Breast epithelium (tissue), 4 donors: Measurements from ENCODE around the gene RPLP1. TPM values are rescaled to one million over a fixed set of nuclear protein-coding genes. Genes with fewer than 3 reads are reported as not detected.
A peak's percentile ranks its signal among the peaks of the same experiment; 100 is the strongest.
"Not testable (repeated sequence)": the region's sequence is repeated elsewhere in the genome, so short reads cannot be mapped to it uniquely, and the experiment has no call there.

Source experiments
- DNase-seq, 2 donors: peaks; one replicate each; pipeline ENCODE4 v3.0.0-alpha.2; 2019; ENCODE audit warnings: low spot score in 2 of 2
- H3K27ac ChIP-seq, 2 donors: fragments of 200-600 bp; sonication (generic) in 1 of 2; one replicate each; pipeline ENCODE4 v1.5.1; 2016 to 2019; ENCODE audit warnings: mild to moderate bottlenecking in 1 of 2
- H3K27me3 ChIP-seq, 2 donors: fragments of 200-600 bp; sonication (generic) in 1 of 2; one replicate each; pipeline versions ENCODE4 v1.5.1 to v1.6.0; 2017 to 2019; ENCODE audit warnings: control low read depth in 1 of 2, mild to moderate bottlenecking in 1 of 2
- H3K36me3 ChIP-seq: fragments of 200-600 bp; one replicate; pipeline ENCODE4 v1.5.1; 2019
- H3K4me1 ChIP-seq, 2 donors: fragments of 200-600 bp; sonication (generic); one replicate each; pipeline ENCODE4 v1.5.1; 2016 to 2019; ENCODE audit warnings: control low read depth in 1 of 2
- H3K4me3 ChIP-seq, 3 donors: fragments of 200-600 bp; sonication (generic); 1 replicate in 2 of 3; 2 replicates in 1 of 3; pipeline ENCODE4 v1.5.1; 2016 to 2019; ENCODE audit warnings: mild to moderate bottlenecking in 3 of 3, moderate library complexity in 2 of 3
- H3K9me3 ChIP-seq, 2 donors: fragments of 200-600 bp; sonication (generic) in 1 of 2; one replicate each; pipeline ENCODE4 v1.5.1; 2016 to 2019; ENCODE audit warnings: control low read depth in 1 of 2
- CTCF ChIP-seq, 3 donors: fragments of 450-650 bp; IDR thresholded peaks; one replicate each; pipeline ENCODE4 v1.5.1; 2016 to 2017; ENCODE audit warnings: antibody characterized with exemption in 3 of 3, mild to moderate bottlenecking in 3 of 3, moderate library complexity in 3 of 3
- POLR2A ChIP-seq: fragments of 450-650 bp; IDR thresholded peaks from one replicate; pipeline ENCODE4 v1.6.1; 2016; ENCODE audit warnings: antibody characterized with exemption, mild to moderate bottlenecking, moderate library complexity
- POLR2AphosphoS5 ChIP-seq, 3 donors: sonication (generic); formaldehyde crosslinking; IDR thresholded peaks; one replicate each; pipeline ENCODE4 v1.6.1; 2017; ENCODE audit warnings: antibody characterized with exemption in 3 of 3
- intact Hi-C: fragments of 100-400 bp; cut with DNase I; formaldehyde crosslinking; loops from one replicate; pipeline ENCODE4 v1.15.1; 2023; ENCODE audit warnings: low total_unique reads
- total RNA-seq, 3 donors: library from RNA; depleted of rRNA; stranded (reverse); fragments of >200 nt; gene quantifications; one replicate each; pipeline ENCODE4 v1.1.0, GENCODE V29; 2016

RPLP1 gene
- total RNA-seq, 3 donors from 2014 or later: 624 to 881 (median 805) TPM

- H3K27ac ChIP-seq: no peak overlapping the region
- no peak overlapping the region for H3K4me3 ChIP-seq
- TF ChIP-seq POLR2A: no peak
- TF ChIP-seq POLR2AphosphoS5 (IDR thresholded peaks at IDR 0.05): no peak
- TF ChIP-seq CTCF (IDR thresholded peaks at IDR 0.05): no peak
- no peaks in the 10 kb centered on the region for H3K36me3 ChIP-seq
- no peak for DNase-seq
- no peaks in the 10 kb centered on the region for H3K9me3 ChIP-seq
- H3K4me1 ChIP-seq: no peaks in the 10 kb centered on the region
- H3K27me3 ChIP-seq: no peaks in the 10 kb centered on the region
- intact Hi-C loops: no loop called here
Measured at GRCh38 chr15:69446953-69447352, 5.7 kb upstream of the RPLP1 start.

GRCh38 chr15:69450221-69450620 is 2.4 kb upstream of the RPLP1 start:
- intact Hi-C loops, H3K27ac ChIP-seq, DNase-seq, H3K9me3 ChIP-seq, H3K4me3 ChIP-seq, H3K27me3 ChIP-seq, H3K4me1 ChIP-seq, H3K36me3 ChIP-seq: not testable (repeated sequence)

GRCh38 chr15:69450968-69451695 is 1.5 kb upstream of the RPLP1 start:
- intact Hi-C loops: no loop called here
- no peak for TF ChIP-seq POLR2A
- TF ChIP-seq POLR2AphosphoS5 (IDR thresholded peaks at IDR 0.05): no peak
- no peak for TF ChIP-seq CTCF (IDR thresholded peaks at IDR 0.05)

GRCh38 chr15:69451951-69452691 is 497 bp upstream of the RPLP1 start:
- peaks cover 0 to 11% of the 10 kb centered on the region in 2 donors for H3K4me1 ChIP-seq
- no peak for DNase-seq
- no peaks in the 10 kb centered on the region for H3K9me3 ChIP-seq
- peak overlapping the region; percentile 67 to 100 (median 97) for H3K4me3 ChIP-seq
- H3K27ac ChIP-seq: peak overlapping the region; percentile 86 to 97
- TF ChIP-seq POLR2A: no peak
- no peak for TF ChIP-seq POLR2AphosphoS5 (IDR thresholded peaks at IDR 0.05)
- peak in 1 of 3 donors; percentile 1 for TF ChIP-seq CTCF (IDR thresholded peaks at IDR 0.05)
- intact Hi-C loops: no loop called here
- no peaks in the 10 kb centered on the region for H3K27me3 ChIP-seq
- no peaks in the 10 kb centered on the region for H3K36me3 ChIP-seq

More at GRCh38 chr15:69450968-69451695, 1.5 kb upstream of the RPLP1 start:
- no peak for DNase-seq
- Histone ChIP-seq H3K27ac (no peak overlapping the region), H3K27me3 (no peaks in the 10 kb centered on the region), H3K36me3 (no peaks in the 10 kb centered on the region), H3K4me3 (no peak overlapping the region), H3K9me3 (no peaks in the 10 kb centered on the region), H3K4me1 (peaks cover 0 to 11% of the 10 kb centered on the region in 2 donors)

- peak overlapping the region in 2 of 3 donors; percentile 67 to 100 for H3K4me3 ChIP-seq
- intact Hi-C loops: no loop called here
- H3K9me3 ChIP-seq: no peaks in the 10 kb centered on the region
- H3K4me1 ChIP-seq: peaks cover 0 to 11% of the 10 kb centered on the region in 2 donors
- TF ChIP-seq CTCF (IDR thresholded peaks at IDR 0.05): no peak
- TF ChIP-seq POLR2AphosphoS5 (IDR thresholded peaks at IDR 0.05): no peak
- TF ChIP-seq POLR2A: no peak
- H3K36me3 ChIP-seq: no peaks in the 10 kb centered on the region
- no peak overlapping the region for H3K27ac ChIP-seq
- no peaks in the 10 kb centered on the region for H3K27me3 ChIP-seq
- DNase-seq: no peak
Measured at GRCh38 chr15:69454953-69455352, 2.3 kb downstream of the RPLP1 start.
